Endodermal cell (in vitro differentiated cells): ENCODE results near the gene SOCS7. TPM values are rescaled to one million over a fixed set of nuclear protein-coding genes. Genes with fewer than 3 reads are reported as not detected.

Source experiments
- DNase-seq: peaks from one replicate; pipeline ENCODE4 v3.0.0-alpha.2; 2017
- H3K27ac ChIP-seq: 2 replicates; pipeline ENCODE4 v1.5.1; 2013; ENCODE audit warnings: mild to moderate bottlenecking, low read depth, low read length, moderate library complexity
- H3K27me3 ChIP-seq: 2 replicates; pipeline ENCODE4 v1.6.1; 2013; ENCODE audit warnings: mild to moderate bottlenecking, low read length, moderate library complexity; ENCODE audit not compliant: insufficient read depth, control insufficient read depth, poor library complexity, severe bottlenecking
- H3K36me3 ChIP-seq: 2 replicates; pipeline ENCODE4 v1.7.0; 2013; ENCODE audit warnings: mild to moderate bottlenecking, low read length, moderate library complexity; ENCODE audit not compliant: control insufficient read depth, insufficient read depth
- H3K4me1 ChIP-seq: one replicate; pipeline ENCODE4 v1.7.0; 2013; ENCODE audit warnings: low read length; ENCODE audit not compliant: control insufficient read depth, insufficient read depth
- H3K4me3 ChIP-seq: 2 replicates; pipeline ENCODE4 v1.5.1; 2013; ENCODE audit warnings: mild to moderate bottlenecking, low read length, moderate library complexity
- H3K9ac ChIP-seq: 2 replicates; pipeline ENCODE4 v1.6.1; 2013; ENCODE audit warnings: mild to moderate bottlenecking, low read length, moderate library complexity; ENCODE audit not compliant: poor library complexity, severe bottlenecking; ENCODE audit errors: extremely low read depth
- H3K9me3 ChIP-seq: 2 replicates; pipeline ENCODE4 v1.6.1; 2013; ENCODE audit warnings: mild to moderate bottlenecking, low read length, moderate library complexity; ENCODE audit not compliant: control insufficient read depth
- H3K27ac Mint-ChIP-seq: 2 replicates; pipeline ENCODE4 v1.8.0; 2020; ENCODE audit warnings: mixed read lengths
- H3K27me3 Mint-ChIP-seq: 2 replicates; pipeline ENCODE4 v1.8.0; 2021; ENCODE audit warnings: mild to moderate bottlenecking, mixed read lengths; ENCODE audit not compliant: insufficient read depth
- H3K36me3 Mint-ChIP-seq: 2 replicates; pipeline ENCODE4 v1.8.0; 2020; ENCODE audit warnings: low read depth, mixed read lengths
- H3K4me1 Mint-ChIP-seq: 2 replicates; pipeline ENCODE4 v1.8.0; 2020; ENCODE audit warnings: mixed read lengths
- H3K4me3 Mint-ChIP-seq: 2 replicates; pipeline ENCODE4 v1.8.0; 2020; ENCODE audit warnings: mild to moderate bottlenecking, moderate library complexity, mixed read lengths
- H3K9me3 Mint-ChIP-seq: 2 replicates; pipeline ENCODE4 v1.8.0; 2020; ENCODE audit warnings: mild to moderate bottlenecking, mixed read lengths
- WGBS, 2 experiments: methylation state at CpG; one replicate each; pipeline versions ENCODE4 v1.1.5 to v1.1.7; 2013; ENCODE audit warnings: missing lambda C conversion rate in 2 of 2, mixed read lengths in 1 of 2; ENCODE audit not compliant: insufficient coverage in 1 of 2, insufficient read length in 1 of 2; 5-methylcytosine and 5-hydroxymethylcytosine counted together
- total RNA-seq, 2 donors: library from RNA; stranded (reverse); fragmentation: NEBNext Ultra II Directional in 1 of 2; extraction: Animal tissue kit (Norgen Biotek cat#: 25700) in 1 of 2; gene quantifications; 2 replicates in 1 of 2; 3 replicates in 1 of 2; pipeline ENCODE4 v1.2.1, GENCODE V29; 2021
- TF ChIP-seq, protein P1 (sequence below): fragments of 200-600 bp; sonication (generic); conservative IDR thresholded peaks from 2 replicates; pipeline ENCODE4 v1.5.0; 2021; ENCODE audit warnings: antibody characterized with exemption, mild to moderate bottlenecking

SOCS7 gene
- total RNA-seq, 2 donors from 2014 or later, result 24.4 to 28.1 TPM

DNA sequence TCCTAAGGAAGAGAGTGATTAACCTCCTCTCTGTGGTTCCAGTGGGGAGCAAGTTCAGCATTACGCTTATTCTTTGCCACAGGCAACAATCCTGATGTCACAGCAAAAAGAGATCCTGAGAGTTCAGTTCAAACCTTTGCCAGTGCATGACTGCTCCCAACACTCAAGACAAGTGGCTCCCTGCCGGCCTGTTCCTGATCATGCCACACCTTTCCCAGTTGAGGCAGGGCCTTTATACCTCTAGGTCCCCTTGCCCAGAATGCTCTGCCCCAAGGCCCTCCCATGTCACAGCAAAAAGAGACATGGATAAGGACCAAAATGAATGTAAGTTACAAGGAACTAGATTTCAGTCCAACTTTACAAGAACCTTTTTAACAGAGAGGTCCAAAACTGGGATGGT lies 45.6 kb downstream of the SOCS7 start:
- H3K9ac ChIP-seq, result no peak overlapping the region
- DNase-seq, result no peak
- Mint-ChIP-seq H3K4me1 (no peaks in the 10 kb centered on the region), H3K4me3 (no peak overlapping the region), H3K27me3 (no peaks in the 10 kb centered on the region), H3K36me3 (peaks cover 67% of the 10 kb centered on the region), H3K27ac (no peak overlapping the region), H3K9me3 (no peaks in the 10 kb centered on the region)
- no peaks in the 10 kb centered on the region for H3K27me3 ChIP-seq
- no peaks in the 10 kb centered on the region for H3K4me1 ChIP-seq
- H3K4me3 ChIP-seq, result no peak overlapping the region
- TF ChIP-seq, protein P1, sequence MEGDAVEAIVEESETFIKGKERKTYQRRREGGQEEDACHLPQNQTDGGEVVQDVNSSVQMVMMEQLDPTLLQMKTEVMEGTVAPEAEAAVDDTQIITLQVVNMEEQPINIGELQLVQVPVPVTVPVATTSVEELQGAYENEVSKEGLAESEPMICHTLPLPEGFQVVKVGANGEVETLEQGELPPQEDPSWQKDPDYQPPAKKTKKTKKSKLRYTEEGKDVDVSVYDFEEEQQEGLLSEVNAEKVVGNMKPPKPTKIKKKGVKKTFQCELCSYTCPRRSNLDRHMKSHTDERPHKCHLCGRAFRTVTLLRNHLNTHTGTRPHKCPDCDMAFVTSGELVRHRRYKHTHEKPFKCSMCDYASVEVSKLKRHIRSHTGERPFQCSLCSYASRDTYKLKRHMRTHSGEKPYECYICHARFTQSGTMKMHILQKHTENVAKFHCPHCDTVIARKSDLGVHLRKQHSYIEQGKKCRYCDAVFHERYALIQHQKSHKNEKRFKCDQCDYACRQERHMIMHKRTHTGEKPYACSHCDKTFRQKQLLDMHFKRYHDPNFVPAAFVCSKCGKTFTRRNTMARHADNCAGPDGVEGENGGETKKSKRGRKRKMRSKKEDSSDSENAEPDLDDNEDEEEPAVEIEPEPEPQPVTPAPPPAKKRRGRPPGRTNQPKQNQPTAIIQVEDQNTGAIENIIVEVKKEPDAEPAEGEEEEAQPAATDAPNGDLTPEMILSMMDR, result no peak
- H3K9me3 ChIP-seq, result no peaks in the 10 kb centered on the region
- WGBS, 2 experiments, result 97 to 100% methylated on average over 1 to 2 of the region's 2 CpGs
- H3K27ac ChIP-seq, result no peak overlapping the region
- peaks cover 56% of the 10 kb centered on the region for H3K36me3 ChIP-seq

DNA sequence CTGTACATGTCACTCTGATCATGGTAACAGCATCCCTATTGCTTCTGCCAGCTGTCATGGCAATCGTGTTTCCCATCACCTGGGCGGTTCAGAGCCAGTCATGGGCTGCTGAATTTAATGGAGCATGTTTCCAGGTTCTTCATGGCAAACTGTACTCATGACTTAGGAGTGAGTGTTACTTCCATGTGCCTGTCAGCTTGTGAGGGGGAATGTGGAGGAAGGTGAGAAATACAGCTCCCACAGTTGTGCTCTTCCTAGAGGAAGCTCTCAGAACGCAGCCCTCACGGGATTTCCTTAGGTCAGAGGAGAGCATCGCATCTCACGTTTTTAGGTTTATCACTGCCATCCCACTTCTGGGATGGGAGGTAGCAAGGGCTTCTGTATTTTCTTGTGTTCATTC lies 48.6 kb downstream of the SOCS7 start:
- Histone ChIP-seq H3K36me3 (peaks cover 47% of the 10 kb centered on the region), H3K4me1 (no peaks in the 10 kb centered on the region), H3K9ac (no peak overlapping the region), H3K27ac (no peak overlapping the region), H3K4me3 (no peak overlapping the region), H3K27me3 (no peaks in the 10 kb centered on the region), H3K9me3 (no peaks in the 10 kb centered on the region)
- 91 to 93% methylated on average over 6 of the region's 6 CpGs for WGBS, 2 experiments
- no peaks in the 10 kb centered on the region for H3K9me3 Mint-ChIP-seq
- TF ChIP-seq, protein P1, result no peak
- H3K36me3 Mint-ChIP-seq, result peaks cover 62% of the 10 kb centered on the region
- no peak for DNase-seq
- peaks cover 15% of the 10 kb centered on the region for H3K4me1 Mint-ChIP-seq
- no peak overlapping the region for H3K27ac Mint-ChIP-seq
- H3K27me3 Mint-ChIP-seq, result no peaks in the 10 kb centered on the region
- H3K4me3 Mint-ChIP-seq, result no peak overlapping the region

DNA sequence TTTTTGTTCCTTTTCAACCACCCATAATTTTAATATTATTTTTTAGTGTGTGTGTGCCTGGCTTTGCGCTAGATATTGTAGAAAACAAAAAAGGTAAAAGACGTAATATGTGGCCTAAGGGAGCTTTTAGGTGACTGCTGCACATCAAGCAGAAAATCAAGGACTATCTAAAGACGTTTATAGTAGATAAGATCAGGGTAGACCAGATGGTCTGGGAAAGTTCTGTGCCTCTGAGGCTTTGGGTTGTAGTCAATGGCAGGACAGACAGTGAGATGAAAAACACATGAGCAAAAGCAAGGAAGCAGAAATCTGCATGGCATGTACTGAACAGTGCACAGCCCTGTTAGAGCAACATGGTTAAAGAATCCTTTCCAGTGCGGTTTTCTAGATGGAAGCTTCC lies 49.8 kb downstream of the SOCS7 start:
- H3K4me1 Mint-ChIP-seq, result peaks cover 15% of the 10 kb centered on the region
- H3K36me3 Mint-ChIP-seq, result peaks cover 50% of the 10 kb centered on the region
- no peaks in the 10 kb centered on the region for H3K27me3 Mint-ChIP-seq
- WGBS, 2 experiments, result 90 to 92% methylated on average over 2 to 4 of the region's 4 CpGs
- DNase-seq, result no peak
- TF ChIP-seq, protein P1, result no peak
- no peak overlapping the region for H3K9ac ChIP-seq
- no peak overlapping the region for H3K4me3 Mint-ChIP-seq
- no peaks in the 10 kb centered on the region for H3K9me3 ChIP-seq
- no peak overlapping the region for H3K27ac ChIP-seq
- H3K27ac Mint-ChIP-seq, result no peak overlapping the region
- H3K9me3 Mint-ChIP-seq, result no peaks in the 10 kb centered on the region
- H3K27me3 ChIP-seq, result no peaks in the 10 kb centered on the region
- no peaks in the 10 kb centered on the region for H3K4me1 ChIP-seq
- H3K36me3 ChIP-seq, result peaks cover 36% of the 10 kb centered on the region
- H3K4me3 ChIP-seq, result no peak overlapping the region
